PC-3 (cell line): ENCODE data around the gene BAAT. TPM values are rescaled to one million over a fixed set of nuclear protein-coding genes. Genes with fewer than 3 reads are reported as not detected.

ENCODE experiments used
- ATAC-seq: fragments of 200-7000 bp; cut with Tn5 transposase; 2 replicates; pipeline ENCODE4 v1.9.1; 2020; ENCODE audit warnings: mild to moderate bottlenecking, moderate library complexity
- BruUV-seq: library from RNA; stranded (reverse); fragments of 400-500 nt; replicated peaks from 2 replicates; lab custom pipeline; 2021; lab: Mats Ljungman, UMichigan
- CTCF ChIA-PET: fragments of 300-600 bp; sonication (Branson Sonifier 250); formaldehyde crosslinking; loops from one replicate; lab custom pipeline; 2022; ENCODE audit warnings: antibody characterized with exemption; lab: Charles Lee
- POLR2A ChIA-PET: fragments of 300-600 bp; sonication (Branson Sonifier 250); formaldehyde crosslinking; loops from one replicate; lab custom pipeline; 2022; ENCODE audit warnings: antibody characterized with exemption; ENCODE audit not compliant: unreplicated experiment; lab: Charles Lee
- DNase-seq: peaks from one replicate; pipeline ENCODE4 v3.0.0-alpha.2; 2015
- H2AFZ ChIP-seq: fragments of 300-600 bp; sonication (generic); 2 replicates; pipeline ENCODE4 v1.6.0; 2016; ENCODE audit warnings: antibody characterized with exemption, low read length
- H3F3A ChIP-seq: fragments of 300-600 bp; sonication (generic); one replicate; pipeline ENCODE4 v1.6.0; 2017; ENCODE audit warnings: antibody characterized with exemption, low read length, control low read depth, mild to moderate bottlenecking; ENCODE audit not compliant: unreplicated experiment
- H3K27ac ChIP-seq: fragments of 300-600 bp; sonication (generic); 2 replicates; pipeline ENCODE4 v1.5.1; 2016; ENCODE audit warnings: mild to moderate bottlenecking, low read length
- H3K27me3 ChIP-seq: fragments of 300-600 bp; sonication (generic); 2 replicates; pipeline ENCODE4 v1.6.1; 2016; ENCODE audit warnings: low read length, mixed read lengths
- H3K36me3 ChIP-seq: fragments of 300-600 bp; sonication (generic); 2 replicates; pipeline ENCODE4 v1.6.1; 2016; ENCODE audit warnings: low read depth, mixed run types, low read length, mixed read lengths
- H3K4me1 ChIP-seq: fragments of 300-600 bp; sonication (generic); 2 replicates; pipeline ENCODE4 v1.5.1; 2016; ENCODE audit warnings: low read length; ENCODE audit not compliant: insufficient read depth
- H3K4me2 ChIP-seq: fragments of 300-600 bp; sonication (generic); 2 replicates; pipeline ENCODE4 v1.6.0; 2016; ENCODE audit warnings: low read length
- H3K4me3 ChIP-seq: fragments of 300-600 bp; sonication (generic); 2 replicates; pipeline ENCODE4 v1.5.1; 2016; ENCODE audit warnings: mild to moderate bottlenecking, low read length, mixed read lengths
- H3K79me2 ChIP-seq: fragments of 300-600 bp; sonication (generic); 2 replicates; pipeline ENCODE4 v1.6.1; 2017; ENCODE audit warnings: low read length, mixed read lengths
- H3K9ac ChIP-seq: fragments of 300-600 bp; sonication (generic); 2 replicates; pipeline ENCODE4 v1.6.0; 2016; ENCODE audit warnings: mild to moderate bottlenecking, low read length
- H3K9me2 ChIP-seq: fragments of 300-600 bp; sonication (generic); replicated peaks from 2 replicates; pipeline ENCODE4 v1.6.1; 2016; ENCODE audit warnings: mixed run types, low read length, mixed read lengths
- H3K9me3 ChIP-seq: fragments of 300-600 bp; sonication (generic); 2 replicates; pipeline ENCODE4 v1.6.1; 2016; ENCODE audit warnings: low read length, mixed read lengths
- H4K20me1 ChIP-seq: fragments of 300-600 bp; sonication (generic); 2 replicates; pipeline ENCODE4 v1.6.1; 2016; ENCODE audit warnings: low read length, mixed read lengths
- EZH2 ChIP-seq: fragments of 300-600 bp; sonication (generic); IDR thresholded peaks from one replicate; pipeline ENCODE4 v1.6.1; 2017; ENCODE audit warnings: antibody characterized with exemption, mild to moderate bottlenecking, low read length; ENCODE audit not compliant: unreplicated experiment
- EZH2phosphoT487 ChIP-seq: fragments of 300-600 bp; sonication (generic); IDR thresholded peaks from 2 replicates; pipeline ENCODE4 v1.6.1; 2018; ENCODE audit warnings: mild to moderate bottlenecking, antibody characterized with exemption, low read length, borderline replicate concordance
- intact Hi-C: fragments of 100-400 bp; cut with micrococcal nuclease; formaldehyde crosslinking; loops from 2 replicates; pipeline ENCODE4 v1.9.0; 2023
- total RNA-seq: library from RNA; depleted of rRNA; stranded (reverse); fragments of >200 nt; gene quantifications from 2 replicates; pipeline ENCODE4 v1.2.3, GENCODE V29; 2014
- TF ChIP-seq, protein P1 (sequence below): fragments of 300-600 bp; sonication (generic); conservative IDR thresholded peaks from 2 replicates; pipeline ENCODE4 v1.5.1; 2017; ENCODE audit warnings: antibody characterized with exemption, low read depth, mild to moderate bottlenecking, low read length

Gene BAAT
- total RNA-seq, 1 experiment from 2014 or later = 0.07 TPM

DNA sequence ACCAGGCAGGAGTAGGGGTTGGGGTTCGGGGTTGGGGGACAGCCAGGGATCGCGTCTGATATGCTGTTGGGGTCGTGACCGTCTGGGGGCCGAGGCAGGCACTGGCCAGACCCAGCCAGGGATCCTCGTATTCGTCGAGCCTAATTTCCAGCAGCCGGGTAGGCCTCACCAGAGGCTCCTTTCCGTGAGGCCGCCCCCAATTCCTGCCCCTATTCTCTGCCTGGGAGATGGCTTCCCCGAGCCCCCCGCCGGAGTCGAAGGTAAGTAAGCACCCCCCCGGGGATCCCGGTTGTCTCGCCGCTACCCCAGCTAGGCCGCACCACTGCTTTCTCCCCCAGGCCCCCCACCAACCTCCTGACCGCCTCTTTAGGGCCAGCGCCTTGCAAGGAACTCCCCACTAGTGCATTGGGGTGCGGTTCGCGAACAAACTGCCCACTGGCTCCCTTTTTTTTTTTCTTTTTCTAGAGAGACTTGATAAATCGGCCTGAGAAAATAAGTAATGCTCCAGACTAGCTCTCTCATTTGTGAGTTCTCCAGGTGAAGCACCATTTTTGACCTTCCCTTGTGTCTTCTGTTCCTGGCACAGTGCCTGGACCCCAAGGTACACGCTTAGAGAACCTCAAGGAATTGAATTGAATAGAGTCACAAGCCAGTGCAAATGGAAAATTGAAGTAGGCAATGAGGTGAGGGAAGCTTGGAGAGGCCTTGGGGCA lies 14.3 kb upstream of the BAAT start:
- Histone ChIP-seq H3K4me3 (peak overlapping the region; percentile 70), H3K36me3 (peaks cover 61% of the 10 kb centered on the region), H3F3A (no peaks in the 10 kb centered on the region), H3K9ac (peak overlapping the region; percentile 72), H3K27me3 (no peaks in the 10 kb centered on the region), H2AFZ (peak overlapping the region; percentile 69), H3K27ac (no peak overlapping the region), H3K4me1 (peaks cover 3% of the 10 kb centered on the region; the same call in 1 of the 2 replicates), H3K4me2 (peak overlapping the region; percentile 83), H3K9me2 (no peaks in the 10 kb centered on the region), H3K79me2 (peaks cover 61% of the 10 kb centered on the region), H4K20me1 (no peaks in the 10 kb centered on the region), H3K9me3 (peaks cover 3% of the 10 kb centered on the region; the same call in 1 of the 2 replicates)
- ATAC-seq (peak; percentile 13; the same call in 1 of the 2 replicates), DNase-seq (no peak)
- ChIA-PET POLR2A (interaction anchor here (0.6 kb wide), 1 partner anchor 797 kb away, joined by 7 read pairs; no protein-coding TSS in a partner anchor), CTCF (interaction anchor here (0.5 to 1.3 kb wide), 2 partner anchors 50 to 307 kb away, joined by 3 read pairs; no protein-coding TSS in a partner anchor)
- intact Hi-C loops = no loop called here
- TF ChIP-seq, protein P1, sequence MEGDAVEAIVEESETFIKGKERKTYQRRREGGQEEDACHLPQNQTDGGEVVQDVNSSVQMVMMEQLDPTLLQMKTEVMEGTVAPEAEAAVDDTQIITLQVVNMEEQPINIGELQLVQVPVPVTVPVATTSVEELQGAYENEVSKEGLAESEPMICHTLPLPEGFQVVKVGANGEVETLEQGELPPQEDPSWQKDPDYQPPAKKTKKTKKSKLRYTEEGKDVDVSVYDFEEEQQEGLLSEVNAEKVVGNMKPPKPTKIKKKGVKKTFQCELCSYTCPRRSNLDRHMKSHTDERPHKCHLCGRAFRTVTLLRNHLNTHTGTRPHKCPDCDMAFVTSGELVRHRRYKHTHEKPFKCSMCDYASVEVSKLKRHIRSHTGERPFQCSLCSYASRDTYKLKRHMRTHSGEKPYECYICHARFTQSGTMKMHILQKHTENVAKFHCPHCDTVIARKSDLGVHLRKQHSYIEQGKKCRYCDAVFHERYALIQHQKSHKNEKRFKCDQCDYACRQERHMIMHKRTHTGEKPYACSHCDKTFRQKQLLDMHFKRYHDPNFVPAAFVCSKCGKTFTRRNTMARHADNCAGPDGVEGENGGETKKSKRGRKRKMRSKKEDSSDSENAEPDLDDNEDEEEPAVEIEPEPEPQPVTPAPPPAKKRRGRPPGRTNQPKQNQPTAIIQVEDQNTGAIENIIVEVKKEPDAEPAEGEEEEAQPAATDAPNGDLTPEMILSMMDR = no peak
- TF ChIP-seq EZH2 (no peak), EZH2phosphoT487 (no peak)
- BruUV-seq = TSS peak; percentile 39

DNA sequence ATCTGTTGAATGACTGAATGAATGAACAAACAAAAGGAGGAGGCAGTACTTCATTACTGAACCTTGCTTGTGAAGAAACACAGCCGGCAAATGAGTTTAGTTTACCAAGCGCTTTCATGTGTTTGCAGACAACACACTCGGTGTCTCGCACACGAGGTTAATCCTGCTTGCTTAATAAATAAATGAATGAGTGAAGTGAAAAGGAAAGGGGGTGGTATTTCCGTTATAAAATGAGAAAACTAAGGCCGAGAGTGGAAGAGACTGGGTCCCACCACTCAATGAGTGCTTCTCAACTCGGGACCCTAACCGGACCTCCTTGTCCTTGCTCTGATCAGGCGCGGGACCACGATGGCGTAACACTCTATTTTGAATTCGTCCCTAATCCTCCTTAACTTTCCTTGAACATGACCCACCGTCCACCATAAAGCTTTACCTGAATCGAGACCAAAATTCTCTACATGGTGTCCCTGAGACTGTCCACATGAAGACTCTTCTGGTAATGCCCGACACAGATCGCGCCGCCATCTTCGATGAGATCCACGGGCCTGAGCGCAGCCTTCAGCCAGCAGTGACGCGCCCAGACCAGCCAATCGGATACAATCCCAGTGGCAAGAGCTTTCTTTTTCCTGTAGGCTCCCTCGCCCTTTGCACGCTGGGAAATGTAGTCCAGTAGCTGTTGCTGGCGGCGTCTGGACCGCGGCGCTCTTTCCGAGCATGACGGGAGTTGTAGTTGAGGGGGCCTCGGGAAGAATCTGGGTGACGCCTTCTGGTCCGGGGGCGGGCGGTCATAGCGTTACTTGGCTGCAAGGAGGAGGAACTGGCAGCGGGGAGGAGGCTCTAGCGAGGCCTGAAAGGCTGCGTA lies 13.5 kb upstream of the BAAT start, which contains the start of the genes MRPL50 and ZNF189:
Gene MRPL50 (minus strand): TSS at position 551 of the 862 bp plus-strand sequence. CDS start 26 bp downstream, at position 525.
Gene ZNF189 (plus strand): TSS at position 784 of the 862 bp plus-strand sequence. CDS start 306 bp downstream, outside the sequence.
- intact Hi-C loops = no loop called here
- Histone ChIP-seq H3K4me3 (peak within 1 kb of the TSS; percentile 70), H4K20me1 (no peaks in the 10 kb centered on the region), H3K9ac (peak within 1 kb of the TSS; percentile 79), H3F3A (no peaks in the 10 kb centered on the region), H3K9me3 (no peaks in the 10 kb centered on the region), H3K4me1 (peaks cover 3% of the 10 kb centered on the region; the same call in 1 of the 2 replicates), H2AFZ (peak within 1 kb of the TSS; percentile 69), H3K36me3 (peaks cover 57% of the 10 kb centered on the region), H3K4me2 (peak within 1 kb of the TSS; percentile 96), H3K79me2 (peaks cover 69% of the 10 kb centered on the region), H3K27ac (peak within 1 kb of the TSS; percentile 2; the same call in 1 of the 2 replicates), H3K27me3 (no peaks in the 10 kb centered on the region), H3K9me2 (no peaks in the 10 kb centered on the region)
- ChIA-PET POLR2A (no interaction called here), CTCF (interaction anchor here (0.5 to 1.3 kb wide), 2 partner anchors 51 to 308 kb away, joined by 3 read pairs; no protein-coding TSS in a partner anchor)
- ATAC-seq = peak; percentile 98
- BruUV-seq = TSS peak; percentile 78
- TF ChIP-seq, protein P1 = no peak
- no peak for TF ChIP-seq EZH2
- no peak for TF ChIP-seq EZH2phosphoT487
- peak; percentile 93 for DNase-seq
